Stimulated activated CD8-positive, alpha-beta memory T cell treated with anti-CD3 and anti-CD28 coated beads, Interleukin-4, amount 100 ng/mL, for 4 hours (primary cell): Measurements from ENCODE around the gene CPM.

Source experiments
- DNase-seq, 2 donors: peaks; one replicate each; pipeline ENCODE4 v3.0.0-alpha.2; 2020; ENCODE audit warnings: low read depth in 2 of 2, low spot score in 1 of 2

CPM gene

GRCh38 chr12:68908076-68908475, 24.9 kb downstream of the CPM start:
- no peak for DNase-seq

- DNase-seq: no peak
Measured at GRCh38 chr12:68905733-68906132, 27.2 kb downstream of the CPM start.

- DNase-seq: no peak
Measured at GRCh38 chr12:68904351-68904962, 28.5 kb downstream of the CPM start.

- no peak for DNase-seq
Measured at GRCh38 chr12:68903511-68903910, 29.5 kb downstream of the CPM start.

- no peak for DNase-seq
Measured at GRCh38 chr12:68901551-68901950, 31.4 kb downstream of the CPM start.

- DNase-seq: no peak
Measured at GRCh38 chr12:68901145-68901544, 31.8 kb downstream of the CPM start.

GRCh38 chr12:68900241-68900640, 32.7 kb downstream of the CPM start:
- no peak for DNase-seq

- no peak for DNase-seq
Measured at GRCh38 chr12:68899251-68899771, 33.7 kb downstream of the CPM start.

- no peak for DNase-seq
Measured at GRCh38 chr12:68896881-68897540, 36.0 kb downstream of the CPM start.

GRCh38 chr12:68894276-68894855, 38.6 kb downstream of the CPM start:
- DNase-seq: no peak

GRCh38 chr12:68893741-68894140, 39.2 kb downstream of the CPM start:
- DNase-seq: no peak

- DNase-seq: no peak
Measured at GRCh38 chr12:68893201-68893600, 39.8 kb downstream of the CPM start.

- DNase-seq: no peak
Measured at GRCh38 chr12:68891141-68891540, 41.8 kb downstream of the CPM start.

GRCh38 chr12:68890701-68891113, 42.3 kb downstream of the CPM start:
- DNase-seq: no peak

- DNase-seq: no peak
Measured at GRCh38 chr12:68888243-68888642, 44.7 kb downstream of the CPM start.

GRCh38 chr12:68887641-68888040, 45.3 kb downstream of the CPM start:
- no peak for DNase-seq

GRCh38 chr12:68886636-68887572, 46.1 kb downstream of the CPM start:
- DNase-seq: no peak

- DNase-seq: no peak
Measured at GRCh38 chr12:68885381-68885780, 47.6 kb downstream of the CPM start.

GRCh38 chr12:68884251-68884650, 48.7 kb downstream of the CPM start:
- no peak for DNase-seq

GRCh38 chr12:68883151-68883550, 49.8 kb downstream of the CPM start:
- no peak for DNase-seq

- no peak for DNase-seq
Measured at GRCh38 chr12:68882251-68882964, 50.6 kb downstream of the CPM start.
